HepG2 (cell line): Measurements from ENCODE around the gene DNAJC1. TPM values are rescaled to one million over a fixed set of nuclear protein-coding genes. Genes with fewer than 3 reads are reported as not detected.

Experiments
- ATAC-seq: fragments of 200-7000 bp; cut with Tn5 transposase; 3 replicates; pipeline ENCODE4 v1.9.1; 2020; ENCODE audit warnings: mild to moderate bottlenecking, moderate library complexity
- BruUV-seq: library from RNA; stranded (reverse); fragments of 400-500 nt; replicated peaks from 2 replicates; lab custom pipeline; 2021; lab: Mats Ljungman, UMichigan
- CTCF ChIA-PET: fragments of 300-600 bp; formaldehyde crosslinking; extraction: SDS; loops from one replicate; lab custom pipeline; 2021; ENCODE audit warnings: low total read pairs, inconsistent platforms, low intra/inter-chr PET ratio; lab: Yijun Ruan, JAX
- POLR2A ChIA-PET: fragments of 350-600 bp; sonication (Branson Sonifier 250); formaldehyde crosslinking; loops from one replicate; lab custom pipeline; 2020; ENCODE audit warnings: antibody characterized with exemption, inconsistent platforms; lab: Yijun Ruan, JAX
- DNase-seq: peaks from one replicate; pipeline ENCODE4 v3.0.0-alpha.2; 2015; ENCODE audit warnings: low spot score
- FAIRE-seq: peaks from 3 replicates; lab custom pipeline; 2011; peaks lifted over from hg19 to GRCh38; lab: Jason Lieb, UNC
- H2AFZ ChIP-seq: one replicate; pipeline ENCODE4 v1.6.1; 2011; ENCODE audit warnings: low read length, inconsistent platforms
- H3K27ac ChIP-seq: fragments of 300-600 bp; 3 replicates; pipeline ENCODE4 v1.8.0; 2011; ENCODE audit warnings: mixed run types, mild to moderate bottlenecking, mixed read lengths, low read length, inconsistent platforms; ENCODE audit not compliant: insufficient read depth; ENCODE audit errors: extremely low read length
- H3K27me3 ChIP-seq, 2 experiments: fragments of 200-600 bp in 1 of 2; 2 replicates in 1 of 2; 3 replicates in 1 of 2; pipeline versions ENCODE4 v1.6.0 to v1.8.0; 2011; ENCODE audit warnings: low read length in 2 of 2, mild to moderate bottlenecking in 2 of 2, moderate library complexity in 2 of 2, inconsistent platforms in 1 of 2; ENCODE audit not compliant: insufficient read depth in 2 of 2, control insufficient read depth in 1 of 2
- H3K36me3 ChIP-seq, 2 experiments: fragments of 200-600 bp in 1 of 2; replicated peaks in 1 of 2; 2 replicates in 1 of 2; 3 replicates in 1 of 2; pipeline versions ENCODE4 v1.5.1 to v1.8.0; 2011; ENCODE audit warnings: low read length in 2 of 2, inconsistent platforms in 1 of 2; ENCODE audit not compliant: insufficient read depth in 2 of 2, control insufficient read depth in 1 of 2
- H3K4me1 ChIP-seq: 2 replicates; pipeline ENCODE4 v1.5.1; 2012; ENCODE audit warnings: low read length, inconsistent platforms; ENCODE audit not compliant: insufficient read depth
- H3K4me2 ChIP-seq: 2 replicates; pipeline ENCODE4 v1.6.0; 2011; ENCODE audit warnings: low read depth, low read length, inconsistent platforms
- H3K4me3 ChIP-seq, 3 experiments: fragments of 200-600 bp in 1 of 3; sonication (generic), shearing (Covaris generic) in 1 of 3; replicated peaks in 1 of 3; 2 replicates each; pipeline ENCODE4 v1.5.1; 2011 to 2016; ENCODE audit warnings: low read length in 3 of 3, inconsistent platforms in 2 of 3, low read depth in 2 of 3, mild to moderate bottlenecking in 2 of 3, control low read depth in 1 of 3, mixed read lengths in 1 of 3; ENCODE audit not compliant: insufficient read depth in 1 of 3
- H3K79me2 ChIP-seq: one replicate; pipeline ENCODE4 v1.6.1; 2011; ENCODE audit warnings: low read length, inconsistent platforms; ENCODE audit not compliant: insufficient read depth
- H3K9ac ChIP-seq: 2 replicates; pipeline ENCODE4 v1.6.0; 2011; ENCODE audit warnings: mild to moderate bottlenecking, low read depth, low read length, inconsistent platforms; ENCODE audit not compliant: insufficient read depth
- H3K9me3 ChIP-seq: 2 replicates; pipeline ENCODE4 v1.5.1; 2012; ENCODE audit warnings: mild to moderate bottlenecking, low read length
- H4K20me1 ChIP-seq: 2 replicates; pipeline ENCODE4 v1.6.0; 2011; ENCODE audit warnings: inconsistent platforms, mild to moderate bottlenecking, low read length, moderate library complexity; ENCODE audit not compliant: insufficient read depth
- HOXD1 ChIP-seq: sonication (generic); formaldehyde crosslinking; IDR thresholded peaks from 2 replicates; pipeline ENCODE4 v1.5.0; 2020; ENCODE audit warnings: missing genetic modification reagents
- KLF15 ChIP-seq: sonication (generic); formaldehyde crosslinking; IDR thresholded peaks from 2 replicates; pipeline ENCODE4 v1.8.1; 2023; ENCODE audit warnings: borderline replicate concordance, mild to moderate bottlenecking, inconsistent platforms, missing genetic modification reagents, mixed read lengths
- NFIB ChIP-seq: sonication (generic); formaldehyde crosslinking; IDR thresholded peaks from 2 replicates; pipeline ENCODE4 v1.9.0; 2021; ENCODE audit warnings: missing genetic modification reagents, mild to moderate bottlenecking, borderline replicate concordance
- NR2F1 ChIP-seq, 2 experiments: fragments of 450-650 bp in 1 of 2; formaldehyde crosslinking in 1 of 2; IDR thresholded peaks; 2 replicates each; pipeline versions ENCODE4 v1.5.0 to v1.6.1; 2016 to 2020; ENCODE audit warnings: mild to moderate bottlenecking in 1 of 2, missing compliant biosample characterization in 1 of 2, missing genetic modification reagents in 1 of 2, moderate library complexity in 1 of 2
- SP1 ChIP-seq, 2 experiments: fragments of 450-650 bp in 1 of 2; sonication (generic) in 1 of 2; formaldehyde crosslinking in 1 of 2; IDR thresholded peaks; 2 replicates each; pipeline versions ENCODE4 v1.4.0 to v1.6.1; 2016 to 2020; ENCODE audit warnings: missing genetic modification reagents in 1 of 2
- SP4 ChIP-seq: sonication (generic); formaldehyde crosslinking; IDR thresholded peaks from 2 replicates; pipeline ENCODE4 v1.8.1; 2023; ENCODE audit warnings: mild to moderate bottlenecking, missing genetic modification reagents
- SRSF1 ChIP-seq: fragments of 200-400 bp; formaldehyde crosslinking; optimal IDR thresholded peaks from 2 replicates; pipeline ENCODE3; 2017; ENCODE audit warnings: mild to moderate bottlenecking, low read depth, low read length, moderate library complexity
- TEAD2 ChIP-seq: sonication (generic); formaldehyde crosslinking; IDR thresholded peaks from 2 replicates; pipeline ENCODE4 v1.9.0; 2021; ENCODE audit warnings: missing genetic modification reagents
- ZBTB42 ChIP-seq: sonication (generic); formaldehyde crosslinking; IDR thresholded peaks from 2 replicates; pipeline ENCODE4 v1.5.0; 2020; ENCODE audit warnings: mild to moderate bottlenecking, missing genetic modification reagents
- ZFP36 ChIP-seq: fragments of 150-350 bp; IDR thresholded peaks from 2 replicates; pipeline ENCODE4 v1.6.1; 2018; ENCODE audit warnings: borderline replicate concordance, low read length, low read depth; ENCODE audit not compliant: partially characterized antibody
- ZIK1 ChIP-seq: sonication (generic); formaldehyde crosslinking; IDR thresholded peaks from 2 replicates; pipeline ENCODE4 v1.5.0; 2020; ENCODE audit warnings: mild to moderate bottlenecking, low read depth, missing genetic modification reagents, borderline replicate concordance
- ZKSCAN8 ChIP-seq: IDR thresholded peaks from 2 replicates; pipeline ENCODE4 v1.6.1; 2016; ENCODE audit warnings: borderline replicate concordance, missing genetic modification reagents, missing compliant biosample characterization
- ZNF34 ChIP-seq: sonication (generic); formaldehyde crosslinking; IDR thresholded peaks from 2 replicates; pipeline ENCODE4 v1.4.0; 2020; ENCODE audit warnings: mild to moderate bottlenecking, missing genetic modification reagents, borderline replicate concordance
- ZNF577 ChIP-seq: sonication (generic); formaldehyde crosslinking; IDR thresholded peaks from 2 replicates; pipeline ENCODE4 v1.4.0; 2020; ENCODE audit warnings: mild to moderate bottlenecking, low read depth, missing genetic modification reagents, borderline replicate concordance
- ZNF720 ChIP-seq: sonication (generic); formaldehyde crosslinking; IDR thresholded peaks from 2 replicates; pipeline ENCODE4 v1.4.0; 2020; ENCODE audit warnings: missing genetic modification reagents
- ZNF781 ChIP-seq: sonication (generic); formaldehyde crosslinking; IDR thresholded peaks from 2 replicates; pipeline ENCODE4 v1.5.1; 2020; ENCODE audit warnings: borderline replicate concordance, mild to moderate bottlenecking, missing genetic modification reagents; ENCODE audit errors: not compliant biosample characterization
- ZNF879 ChIP-seq: sonication (generic); formaldehyde crosslinking; IDR thresholded peaks from 2 replicates; pipeline ENCODE4 v1.8.1; 2023; ENCODE audit warnings: missing genetic modification reagents
- WGBS: methylation state at CpG from one replicate; pipeline ENCODE4 v1.1.6; 2017; ENCODE audit warnings: low lambda C conversion rate; 5-methylcytosine and 5-hydroxymethylcytosine counted together
- in situ Hi-C: cut with HindIII; loops from 2 replicates; pipeline ENCODE4 v1.10.0; 2017; ENCODE audit warnings: low pct_unique_long_range_greater_than_20kb; ENCODE audit not compliant: extremely low pct_ligation_motif_present
- intact Hi-C: fragments of 100-400 bp; cut with micrococcal nuclease; formaldehyde crosslinking; loops from one replicate; pipeline ENCODE4 v1.10.0; 2022; ENCODE audit not compliant: unreplicated experiment
- polyA plus RNA-seq, 8 experiments: library from polyadenylated mRNA; depleted of rRNA in 3 of 8; stranded (reverse) in 7 of 8; unstranded in 1 of 8; fragments of >200 nt; fragmentation: Illumina TruSeq in 4 of 8; extraction: Trizol in 4 of 8; gene quantifications; 2 replicates each; pipeline versions ENCODE4 v1.2.1 to v1.2.3, GENCODE V29; 2011 to 2016; ENCODE audit warnings: low read depth in 4 of 8, missing spikeins in 1 of 8, mixed read lengths in 1 of 8; ENCODE audit not compliant: insufficient read depth in 1 of 8
- total RNA-seq, 5 experiments: library from RNA; depleted of rRNA; stranded (reverse); fragments of >200 nt; fragmentation: Illumina TruSeq; extraction: Trizol; gene quantifications; 2 replicates each; pipeline ENCODE4 v1.2.3, GENCODE V29; 2016; ENCODE audit warnings: low read depth in 1 of 5
- TF ChIP-seq, protein P1 (sequence below): sonication (generic); formaldehyde crosslinking; IDR thresholded peaks from 2 replicates; pipeline ENCODE4 v1.5.0; 2020; ENCODE audit warnings: mild to moderate bottlenecking, missing genetic modification reagents
- TF ChIP-seq, protein P2 (sequence below): sonication (generic); formaldehyde crosslinking; IDR thresholded peaks from 2 replicates; pipeline ENCODE4 v1.4.0; 2020; ENCODE audit warnings: missing genetic modification reagents
- TF ChIP-seq, protein P3 (sequence below): sonication (generic); formaldehyde crosslinking; IDR thresholded peaks from 2 replicates; pipeline ENCODE4 v1.5.1; 2020; ENCODE audit warnings: missing genetic modification reagents, mild to moderate bottlenecking, borderline replicate concordance

Gene DNAJC1
- total and polyA plus RNA-seq, 2 of the 13 experiments (the other 11 are each of a cell fraction or from before 2014, with no cell fraction given) = 9.9 to 16.6 TPM

DNA sequence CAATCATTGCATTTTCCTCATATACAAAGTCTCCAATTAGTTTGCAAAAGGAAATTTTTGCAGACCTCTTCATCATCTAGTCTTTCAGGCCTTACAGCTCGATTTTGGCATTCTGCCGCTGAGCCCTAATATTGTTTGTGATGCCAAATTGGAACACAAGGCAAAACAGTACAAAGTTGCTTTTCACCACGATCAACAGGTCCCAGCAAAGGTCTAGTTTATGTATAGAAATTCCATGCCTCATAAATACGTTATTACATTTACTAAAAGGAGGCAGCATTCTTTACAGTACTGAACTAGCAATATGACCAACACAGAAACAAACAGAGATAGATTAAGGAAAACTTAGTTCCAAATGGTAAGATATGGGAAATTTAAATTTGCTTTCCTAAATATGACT lies 7.0 kb upstream of the DNAJC1 start:
- no peak for FAIRE-seq
- no peaks in the 10 kb centered on the region for H3K79me2 ChIP-seq
- no peak overlapping the region for H3K4me2 ChIP-seq
- TF ChIP-seq ZBTB42 (CRISPR knock-in tag) (no peak), ZKSCAN8 (CRISPR knock-in tag) (no peak), NR2F1 (CRISPR knock-in tag; IDR thresholded peaks at IDR 0.05) (no peak), SP1 (IDR thresholded peaks at IDR 0.05) (no peak), SP1 (CRISPR knock-in tag; IDR thresholded peaks at IDR 0.05) (no peak), ZFP36 (no peak), HOXD1 (CRISPR knock-in tag) (no peak), ZNF577 (CRISPR knock-in tag) (no peak), SRSF1 (no peak), SP4 (CRISPR knock-in tag) (no peak), KLF15 (no peak), ZNF781 (CRISPR knock-in tag) (no peak), NFIB (no peak), ZIK1 (CRISPR knock-in tag) (no peak), ZNF720 (no peak), ZNF879 (no peak), TEAD2 (no peak), ZNF34 (CRISPR knock-in tag) (no peak)
- TF ChIP-seq, protein P1, sequence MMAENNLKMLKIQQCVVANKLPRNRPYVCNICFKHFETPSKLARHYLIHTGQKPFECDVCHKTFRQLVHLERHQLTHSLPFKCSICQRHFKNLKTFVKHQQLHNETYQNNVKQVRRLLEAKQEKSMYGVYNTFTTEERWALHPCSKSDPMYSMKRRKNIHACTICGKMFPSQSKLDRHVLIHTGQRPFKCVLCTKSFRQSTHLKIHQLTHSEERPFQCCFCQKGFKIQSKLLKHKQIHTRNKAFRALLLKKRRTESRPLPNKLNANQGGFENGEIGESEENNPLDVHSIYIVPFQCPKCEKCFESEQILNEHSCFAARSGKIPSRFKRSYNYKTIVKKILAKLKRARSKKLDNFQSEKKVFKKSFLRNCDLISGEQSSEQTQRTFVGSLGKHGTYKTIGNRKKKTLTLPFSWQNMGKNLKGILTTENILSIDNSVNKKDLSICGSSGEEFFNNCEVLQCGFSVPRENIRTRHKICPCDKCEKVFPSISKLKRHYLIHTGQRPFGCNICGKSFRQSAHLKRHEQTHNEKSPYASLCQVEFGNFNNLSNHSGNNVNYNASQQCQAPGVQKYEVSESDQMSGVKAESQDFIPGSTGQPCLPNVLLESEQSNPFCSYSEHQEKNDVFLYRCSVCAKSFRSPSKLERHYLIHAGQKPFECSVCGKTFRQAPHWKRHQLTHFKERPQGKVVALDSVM (CRISPR knock-in tag) = no peak
- TF ChIP-seq, protein P2, sequence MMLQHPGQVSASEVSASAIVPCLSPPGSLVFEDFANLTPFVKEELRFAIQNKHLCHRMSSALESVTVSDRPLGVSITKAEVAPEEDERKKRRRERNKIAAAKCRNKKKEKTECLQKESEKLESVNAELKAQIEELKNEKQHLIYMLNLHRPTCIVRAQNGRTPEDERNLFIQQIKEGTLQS = no peak
- TF ChIP-seq, protein P3, sequence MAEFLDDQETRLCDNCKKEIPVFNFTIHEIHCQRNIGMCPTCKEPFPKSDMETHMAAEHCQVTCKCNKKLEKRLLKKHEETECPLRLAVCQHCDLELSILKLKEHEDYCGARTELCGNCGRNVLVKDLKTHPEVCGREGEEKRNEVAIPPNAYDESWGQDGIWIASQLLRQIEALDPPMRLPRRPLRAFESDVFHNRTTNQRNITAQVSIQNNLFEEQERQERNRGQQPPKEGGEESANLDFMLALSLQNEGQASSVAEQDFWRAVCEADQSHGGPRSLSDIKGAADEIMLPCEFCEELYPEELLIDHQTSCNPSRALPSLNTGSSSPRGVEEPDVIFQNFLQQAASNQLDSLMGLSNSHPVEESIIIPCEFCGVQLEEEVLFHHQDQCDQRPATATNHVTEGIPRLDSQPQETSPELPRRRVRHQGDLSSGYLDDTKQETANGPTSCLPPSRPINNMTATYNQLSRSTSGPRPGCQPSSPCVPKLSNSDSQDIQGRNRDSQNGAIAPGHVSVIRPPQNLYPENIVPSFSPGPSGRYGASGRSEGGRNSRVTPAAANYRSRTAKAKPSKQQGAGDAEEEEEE (CRISPR knock-in tag) = no peak
- no peaks in the 10 kb centered on the region for H3K36me3 ChIP-seq
- under 1% methylated on average over 4 of the region's 4 CpGs for WGBS
- no peak for ATAC-seq
- no peaks in the 10 kb centered on the region for H4K20me1 ChIP-seq
- no TSS peak for BruUV-seq
- H2AFZ ChIP-seq = no peak overlapping the region
- H3K4me1 ChIP-seq = no peaks in the 10 kb centered on the region
- no peaks in the 10 kb centered on the region for H3K27me3 ChIP-seq
- ChIA-PET POLR2A (no interaction called here), CTCF (interaction anchor here (1.5 kb wide), 1 partner anchor 978 kb away, joined by 13 read pairs; no protein-coding TSS in a partner anchor)
- no peaks in the 10 kb centered on the region for H3K9me3 ChIP-seq
- no peak for DNase-seq
- H3K27ac ChIP-seq = no peak overlapping the region
- in situ Hi-C loops (no loop called here), intact Hi-C loops (loop anchor here (2.0 kb wide), 1 partner anchor 978 kb away; no protein-coding TSS in a partner anchor)
- H3K9ac ChIP-seq = no peak overlapping the region
- no peak overlapping the region for H3K4me3 ChIP-seq
